ENCODE measurements around the gene PDE6C. TPM values are rescaled to one million over a fixed set of nuclear protein-coding genes. Genes with fewer than 3 reads are reported as not detected.

The PDE6C gene
- polyA plus RNA-seq, 1 of the 3 experiments (the other 2 are of a cell fraction): not detected

- ChIA-PET CTCF (no interaction called here), POLR2A (no interaction called here)
- Histone ChIP-seq H3K9ac (no peak overlapping the region), H3K27me3 (ENCODE audit: insufficient read depth) (peaks cover 18% of the 10 kb centered on the region; the same call in 1 of the 2 replicates), H3K4me3 (ENCODE audit: low read depth in 2 of 2, low read length in 1 of 2) (no peak overlapping the region), H3K9me2 (no peaks in the 10 kb centered on the region), H2AFZ (ENCODE audit: low read depth) (no peak overlapping the region), H3K4me1 (ENCODE audit: control insufficient read depth in 1 of 2, insufficient read depth in 2 of 2, low read depth in 1 of 2, low read length in 1 of 2) (no peaks in the 10 kb centered on the region), H3K9me3 (no peaks in the 10 kb centered on the region), H3K79me2 (ENCODE audit: insufficient read depth) (no peaks in the 10 kb centered on the region), H3K27ac (ENCODE audit: low read depth in 2 of 2, low read length in 1 of 2) (no peak overlapping the region), H3K4me2 (no peak overlapping the region), H3F3A (replicated peaks; ENCODE audit: insufficient read depth) (no peaks in the 10 kb centered on the region), H4K20me1 (ENCODE audit: insufficient read depth) (no peaks in the 10 kb centered on the region), H3K36me3 (replicated peaks in 1 of 2; ENCODE audit: control insufficient read depth in 1 of 2, insufficient read depth in 2 of 2, low read length in 1 of 2) (no peaks in the 10 kb centered on the region)
- no peak for DNase-seq
- 81% methylated on average over 3 of the region's 3 CpGs for WGBS (ENCODE audit: low lambda C conversion rate)
- TF ChIP-seq ELF1 (IDR thresholded peaks at IDR 0.05) (no peak), RXRA (IDR thresholded peaks at IDR 0.05; ENCODE audit: borderline replicate concordance, low read depth) (no peak), MAX (IDR thresholded peaks at IDR 0.05; ENCODE audit: low read depth) (no peak), NRF1 (IDR thresholded peaks at IDR 0.05; ENCODE audit: low read depth, low read length) (no peak), PBX3 (IDR thresholded peaks at IDR 0.05) (no peak), CTCF (IDR thresholded peaks at IDR 0.05) (no peak), IRF3 (IDR thresholded peaks at IDR 0.05; ENCODE audit: low read depth, low read length) (no peak), POLR2AphosphoS5 (IDR thresholded peaks at IDR 0.05; ENCODE audit: low read depth, low read length) (no peak), TAF1 (IDR thresholded peaks at IDR 0.05; ENCODE audit: borderline replicate concordance, low read depth, low read length) (no peak), SMC3 (IDR thresholded peaks at IDR 0.05; ENCODE audit: low read depth, low read length) (no peak)
Observed at GRCh38 chr10:93573924-93574323, 38.4 kb upstream of the PDE6C start.

- no peaks in the 10 kb centered on the region for H3F3A ChIP-seq (replicated peaks; ENCODE audit: insufficient read depth)
- ChIA-PET CTCF (interaction anchor here (1.0 kb wide), 1 partner anchor 22 kb away, joined by 3 read pairs; no protein-coding TSS in a partner anchor), POLR2A (no interaction called here)
- H3K36me3 ChIP-seq (replicated peaks in 1 of 2; ENCODE audit: control insufficient read depth in 1 of 2, insufficient read depth in 2 of 2, low read length in 1 of 2): no peaks in the 10 kb centered on the region
- H3K27ac ChIP-seq (ENCODE audit: low read depth in 2 of 2, low read length in 1 of 2): no peak overlapping the region
- WGBS (ENCODE audit: low lambda C conversion rate): 39% methylated on average over 3 of the region's 3 CpGs
- no peak overlapping the region for H3K4me3 ChIP-seq (ENCODE audit: low read depth in 2 of 2, low read length in 1 of 2)
- TF ChIP-seq ELF1 (IDR thresholded peaks at IDR 0.05) (no peak), RCOR1 (IDR thresholded peaks at IDR 0.05; ENCODE audit: low read length) (no peak), MAX (IDR thresholded peaks at IDR 0.05; ENCODE audit: low read depth) (no peak), RXRA (IDR thresholded peaks at IDR 0.05; ENCODE audit: borderline replicate concordance, low read depth) (no peak), REST (IDR thresholded peaks at IDR 0.05; ENCODE audit: low read depth, low read length) (no peak), USF1 (IDR thresholded peaks at IDR 0.05; ENCODE audit: borderline replicate concordance, low read depth) (no peak), TCF12 (IDR thresholded peaks at IDR 0.05) (no peak), FOSL2 (IDR thresholded peaks at IDR 0.05; ENCODE audit: borderline replicate concordance, low read depth) (no peak), SMC3 (IDR thresholded peaks at IDR 0.05; ENCODE audit: low read depth, low read length) (no peak), CHD2 (IDR thresholded peaks at IDR 0.05; ENCODE audit: low read length, partially characterized antibody) (no peak)
- no peaks in the 10 kb centered on the region for H3K9me3 ChIP-seq
- no peaks in the 10 kb centered on the region for H3K9me2 ChIP-seq
- no peaks in the 10 kb centered on the region for H3K4me1 ChIP-seq (ENCODE audit: control insufficient read depth in 1 of 2, insufficient read depth in 2 of 2, low read depth in 1 of 2, low read length in 1 of 2)
- H3K4me2 ChIP-seq: no peak overlapping the region
- no peak overlapping the region for H3K9ac ChIP-seq
- H4K20me1 ChIP-seq (ENCODE audit: insufficient read depth): no peaks in the 10 kb centered on the region
- H2AFZ ChIP-seq (ENCODE audit: low read depth): no peak overlapping the region
- H3K27me3 ChIP-seq (ENCODE audit: insufficient read depth): peaks cover 9% of the 10 kb centered on the region; the same call in 1 of the 2 replicates
- no peaks in the 10 kb centered on the region for H3K79me2 ChIP-seq (ENCODE audit: insufficient read depth)
- DNase-seq: no peak
Observed at GRCh38 chr10:93576888-93577287, 35.4 kb upstream of the PDE6C start.

Measured in SK-N-SH (cell line).